Measurements from ENCODE around the gene PTBP3. TPM values are rescaled to one million over a fixed set of nuclear protein-coding genes. Genes with fewer than 3 reads are reported as not detected.
A peak's percentile ranks its signal among the peaks of the same experiment; 100 is the strongest.

PTBP3 gene
- total RNA-seq, 1 experiment from 2014 or later, result 57.1 TPM

GRCh38 chr9:112332674-112332976 lies 794 bp downstream of the PTBP3 start:
- intact Hi-C loops (cut with micrococcal nuclease; ENCODE audit: unreplicated experiment), result loop anchor here (2.0 to 5.0 kb wide), 4 partner anchors 45 to 220 kb away; no protein-coding TSS in a partner anchor
- Histone ChIP-seq H3K4me1 (ENCODE audit: insufficient read depth, low read length, poor library complexity, severe bottlenecking) (peaks cover 17% of the 10 kb centered on the region), H3K27ac (ENCODE audit: low read depth, low read length, poor library complexity, severe bottlenecking) (peak overlapping the region; percentile 85), H3K36me3 (ENCODE audit: insufficient read depth, low read length, poor library complexity, severe bottlenecking) (no peaks in the 10 kb centered on the region), H3K9me3 (ENCODE audit: low read depth, low read length, poor library complexity, severe bottlenecking) (no peaks in the 10 kb centered on the region), H3K4me3 (ENCODE audit: low read depth, low read length, poor library complexity, severe bottlenecking) (peak overlapping the region; percentile 92), H3K27me3 (replicated peaks; ENCODE audit: insufficient read depth, low read depth, low read length, poor library complexity) (no peaks in the 10 kb centered on the region)
- POLR2A ChIA-PET (ENCODE audit: low non-redundant PET), result no interaction called here
- CTCF ChIA-PET, result no interaction called here
- TF ChIP-seq, protein P1, sequence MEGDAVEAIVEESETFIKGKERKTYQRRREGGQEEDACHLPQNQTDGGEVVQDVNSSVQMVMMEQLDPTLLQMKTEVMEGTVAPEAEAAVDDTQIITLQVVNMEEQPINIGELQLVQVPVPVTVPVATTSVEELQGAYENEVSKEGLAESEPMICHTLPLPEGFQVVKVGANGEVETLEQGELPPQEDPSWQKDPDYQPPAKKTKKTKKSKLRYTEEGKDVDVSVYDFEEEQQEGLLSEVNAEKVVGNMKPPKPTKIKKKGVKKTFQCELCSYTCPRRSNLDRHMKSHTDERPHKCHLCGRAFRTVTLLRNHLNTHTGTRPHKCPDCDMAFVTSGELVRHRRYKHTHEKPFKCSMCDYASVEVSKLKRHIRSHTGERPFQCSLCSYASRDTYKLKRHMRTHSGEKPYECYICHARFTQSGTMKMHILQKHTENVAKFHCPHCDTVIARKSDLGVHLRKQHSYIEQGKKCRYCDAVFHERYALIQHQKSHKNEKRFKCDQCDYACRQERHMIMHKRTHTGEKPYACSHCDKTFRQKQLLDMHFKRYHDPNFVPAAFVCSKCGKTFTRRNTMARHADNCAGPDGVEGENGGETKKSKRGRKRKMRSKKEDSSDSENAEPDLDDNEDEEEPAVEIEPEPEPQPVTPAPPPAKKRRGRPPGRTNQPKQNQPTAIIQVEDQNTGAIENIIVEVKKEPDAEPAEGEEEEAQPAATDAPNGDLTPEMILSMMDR (conservative IDR thresholded peaks at IDR 0.05; ENCODE audit: low read depth, low read length), result 0 out of 2 replicates have a peak, but pooled peaks have one; percentile 7
- no peak for TF ChIP-seq EZH2 (IDR thresholded peaks at IDR 0.05; ENCODE audit: borderline replicate concordance, low read depth, low read length, poor library complexity, severe bottlenecking)
- DNase-seq (ENCODE audit: low spot score), result no peak
- BruUV-seq (replicated peaks), result no TSS peak

DNA sequence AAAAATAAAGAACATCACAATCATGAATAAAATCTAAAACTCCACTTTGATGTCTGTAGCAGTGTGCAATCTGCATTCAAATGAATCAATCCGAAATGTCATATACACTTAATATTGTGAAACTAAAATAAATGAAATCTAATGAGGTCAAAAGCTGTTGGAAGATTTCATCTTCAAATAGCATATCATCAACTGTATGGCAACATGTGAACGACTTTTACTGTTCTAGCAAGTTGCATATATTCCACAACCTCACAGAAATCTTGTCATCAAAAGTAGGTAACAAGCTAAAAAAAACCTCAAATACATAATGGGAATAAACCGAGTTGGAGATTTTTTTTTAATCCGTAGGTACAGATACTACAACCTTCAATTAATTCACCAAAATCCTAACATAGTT lies 1.2 kb downstream of the PTBP3 start:
- no peak for TF ChIP-seq EZH2 (IDR thresholded peaks at IDR 0.05; ENCODE audit: borderline replicate concordance, low read depth, low read length, poor library complexity, severe bottlenecking)
- TF ChIP-seq, protein P1 (conservative IDR thresholded peaks at IDR 0.05; ENCODE audit: low read depth, low read length), result no peak
- DNase-seq (ENCODE audit: low spot score), result no peak
- H3K9me3 ChIP-seq (ENCODE audit: low read depth, low read length, poor library complexity, severe bottlenecking), result no peaks in the 10 kb centered on the region
- POLR2A ChIA-PET (ENCODE audit: low non-redundant PET), result interaction anchor here (0.7 kb wide), 1 partner anchor 21 kb away, joined by 3 read pairs; no protein-coding TSS in a partner anchor
- no peaks in the 10 kb centered on the region for H3K27me3 ChIP-seq (replicated peaks; ENCODE audit: insufficient read depth, low read depth, low read length, poor library complexity)
- no peaks in the 10 kb centered on the region for H3K36me3 ChIP-seq (ENCODE audit: insufficient read depth, low read length, poor library complexity, severe bottlenecking)
- peak overlapping the region; percentile 92 for H3K4me3 ChIP-seq (ENCODE audit: low read depth, low read length, poor library complexity, severe bottlenecking)
- BruUV-seq (replicated peaks), result TSS peak; percentile 46
- H3K4me1 ChIP-seq (ENCODE audit: insufficient read depth, low read length, poor library complexity, severe bottlenecking), result peaks cover 18% of the 10 kb centered on the region
- intact Hi-C loops (cut with micrococcal nuclease; ENCODE audit: unreplicated experiment), result loop anchor here (2.0 to 5.0 kb wide), 4 partner anchors 45 to 220 kb away; no protein-coding TSS in a partner anchor
- CTCF ChIA-PET, result no interaction called here
- H3K27ac ChIP-seq (ENCODE audit: low read depth, low read length, poor library complexity, severe bottlenecking), result peak overlapping the region; percentile 85

GRCh38 chr9:112331674-112331952 lies 1.8 kb downstream of the PTBP3 start:
- Histone ChIP-seq H3K4me1 (ENCODE audit: insufficient read depth, low read length, poor library complexity, severe bottlenecking) (peaks cover 18% of the 10 kb centered on the region), H3K36me3 (ENCODE audit: insufficient read depth, low read length, poor library complexity, severe bottlenecking) (no peaks in the 10 kb centered on the region), H3K4me3 (ENCODE audit: low read depth, low read length, poor library complexity, severe bottlenecking) (peak overlapping the region; percentile 92), H3K27me3 (replicated peaks; ENCODE audit: insufficient read depth, low read depth, low read length, poor library complexity) (no peaks in the 10 kb centered on the region), H3K9me3 (ENCODE audit: low read depth, low read length, poor library complexity, severe bottlenecking) (no peaks in the 10 kb centered on the region), H3K27ac (ENCODE audit: low read depth, low read length, poor library complexity, severe bottlenecking) (no peak overlapping the region)
- TF ChIP-seq EZH2 (IDR thresholded peaks at IDR 0.05; ENCODE audit: borderline replicate concordance, low read depth, low read length, poor library complexity, severe bottlenecking), result no peak
- TF ChIP-seq, protein P1 (conservative IDR thresholded peaks at IDR 0.05; ENCODE audit: low read depth, low read length), result no peak
- ChIA-PET POLR2A (ENCODE audit: low non-redundant PET) (interaction anchor here (0.7 kb wide), 1 partner anchor 20 kb away, joined by 3 read pairs; no protein-coding TSS in a partner anchor), CTCF (no interaction called here)
- intact Hi-C loops (cut with micrococcal nuclease; ENCODE audit: unreplicated experiment), result loop anchor here (5.0 kb wide), 3 partner anchors 46 to 219 kb away; no protein-coding TSS in a partner anchor
- no TSS peak for BruUV-seq (replicated peaks)
- DNase-seq (ENCODE audit: low spot score), result no peak
